Activated CD8-positive, alpha-beta T cell treated with anti-CD3 and anti-CD28 coated beads for 36 hours (primary cell): Measurements from ENCODE around the gene HSPA2. TPM values are rescaled to one million over a fixed set of nuclear protein-coding genes. Genes with fewer than 3 reads are reported as not detected.
"Not testable (repeated sequence)": the region's sequence is repeated elsewhere in the genome, so short reads cannot be mapped to it uniquely, and the experiment has no call there.

Experiments
- ATAC-seq: fragments of 200-7000 bp; cut with Tn5 transposase; one replicate; pipeline ENCODE4 v1.10.0; 2021; ENCODE audit warnings: mild to moderate bottlenecking, moderate library complexity
- CTCF ChIA-PET: fragments of 350-600 bp; sonication (Branson Sonifier 250); formaldehyde crosslinking; loops from one replicate; lab custom pipeline; 2021; ENCODE audit warnings: antibody characterized with exemption; lab: Charles Lee
- POLR2A ChIA-PET: fragments of 350-600 bp; sonication (Branson Sonifier 250); formaldehyde crosslinking; loops from one replicate; lab custom pipeline; 2021; ENCODE audit warnings: antibody characterized with exemption; lab: Charles Lee
- DNase-seq: peaks from one replicate; pipeline ENCODE4 v3.0.0-alpha.2; 2020
- H3K27ac Mint-ChIP-seq: one replicate; pipeline ENCODE4 v1.8.0; 2021; ENCODE audit warnings: mild to moderate bottlenecking, mixed read lengths
- H3K27me3 Mint-ChIP-seq: one replicate; pipeline ENCODE4 v1.8.0; 2021; ENCODE audit warnings: mixed read lengths
- H3K36me3 Mint-ChIP-seq: one replicate; pipeline ENCODE4 v1.8.0; 2021; ENCODE audit warnings: low read depth, mixed read lengths
- H3K4me1 Mint-ChIP-seq: one replicate; pipeline ENCODE4 v1.8.0; 2021; ENCODE audit warnings: low read depth, mixed read lengths
- H3K4me3 Mint-ChIP-seq: one replicate; pipeline ENCODE4 v1.8.0; 2021; ENCODE audit warnings: mild to moderate bottlenecking, moderate library complexity, mixed read lengths
- H3K9me3 Mint-ChIP-seq: one replicate; pipeline ENCODE4 v1.8.0; 2021; ENCODE audit warnings: mixed read lengths
- CTCF ChIP-seq: fragments of 200-600 bp; IDR thresholded peaks from one replicate; pipeline ENCODE4 v1.8.0; 2022; ENCODE audit warnings: antibody characterized with exemption, mild to moderate bottlenecking
- intact Hi-C: fragments of 100-400 bp; cut with micrococcal nuclease; formaldehyde crosslinking; loops from one replicate; pipeline ENCODE4 v1.10.0; 2022
- total RNA-seq, 2 experiments: library from RNA; stranded (reverse); gene quantifications; one replicate each; pipeline ENCODE4 v1.2.3, GENCODE V29; 2021

HSPA2 gene
- total RNA-seq, 2 experiments from 2014 or later: 2.9 to 3.6 TPM

GRCh38 chr14:64510825-64511671, 29.5 kb upstream of the HSPA2 start:
- ATAC-seq: peak; percentile 28

GRCh38 chr14:64513271-64513670, 27.3 kb upstream of the HSPA2 start:
- intact Hi-C loops: no loop called here
- no peak for TF ChIP-seq CTCF
- H3K4me3 Mint-ChIP-seq: no peak overlapping the region
- peaks cover 77% of the 10 kb centered on the region for H3K4me1 Mint-ChIP-seq
- no peaks in the 10 kb centered on the region for H3K27me3 Mint-ChIP-seq
- POLR2A ChIA-PET: no interaction called here
- CTCF ChIA-PET: interaction anchor here (1.1 to 1.3 kb wide), 2 partner anchors 12 to 14 kb away, joined by 3 to 4 read pairs; no protein-coding TSS in a partner anchor
- no peak overlapping the region for H3K27ac Mint-ChIP-seq
- peaks cover 29% of the 10 kb centered on the region for H3K36me3 Mint-ChIP-seq
- no peaks in the 10 kb centered on the region for H3K9me3 Mint-ChIP-seq
- ATAC-seq: no peak
- no peak for DNase-seq

More at GRCh38 chr14:64510825-64511671, 29.5 kb upstream of the HSPA2 start:
- peaks cover 38% of the 10 kb centered on the region for H3K36me3 Mint-ChIP-seq
- CTCF ChIA-PET: interaction anchor here (0.6 to 4.0 kb wide), 35 partner anchors 9 to 223 kb away, joined by 3 to 44 read pairs (median 6); partner anchors contain the start of gene HSPA2
- H3K4me1 Mint-ChIP-seq: peaks cover 70% of the 10 kb centered on the region
- DNase-seq: peak; percentile 81
- no peaks in the 10 kb centered on the region for H3K9me3 Mint-ChIP-seq
- H3K27me3 Mint-ChIP-seq: no peaks in the 10 kb centered on the region
- intact Hi-C loops: no loop called here
- H3K27ac Mint-ChIP-seq: peak overlapping the region; percentile 76
- POLR2A ChIA-PET: no interaction called here
- TF ChIP-seq CTCF: peak; percentile 90
- H3K4me3 Mint-ChIP-seq: peak overlapping the region; percentile 41

GRCh38 chr14:64515053-64515452, 25.5 kb upstream of the HSPA2 start:
- intact Hi-C loops: no loop called here
- Mint-ChIP-seq H3K4me3 (no peak overlapping the region), H3K4me1 (peaks cover 65% of the 10 kb centered on the region), H3K27me3 (no peaks in the 10 kb centered on the region), H3K9me3 (no peaks in the 10 kb centered on the region), H3K27ac (no peak overlapping the region), H3K36me3 (peaks cover 21% of the 10 kb centered on the region)
- no peak for DNase-seq
- ChIA-PET CTCF (interaction anchor here (0.9 to 2.4 kb wide), 7 partner anchors 10 to 121 kb away, joined by 3 to 9 read pairs (median 3); partner anchors contain the start of gene HSPA2), POLR2A (interaction anchor here (2.8 kb wide), 1 partner anchor 10 kb away, joined by 12 read pairs; the partner anchor contains the start of genes ZBTB1 and ZBTB25)
- ATAC-seq: no peak
- no peak for TF ChIP-seq CTCF

- intact Hi-C loops: no loop called here
- POLR2A ChIA-PET: interaction anchor here (2.8 kb wide), 1 partner anchor 12 kb away, joined by 12 read pairs; the partner anchor contains the start of genes ZBTB1 and ZBTB25
- ATAC-seq: no peak
- H3K27ac Mint-ChIP-seq: no peak overlapping the region
- H3K36me3 Mint-ChIP-seq: peaks cover 16% of the 10 kb centered on the region
- H3K27me3 Mint-ChIP-seq: no peaks in the 10 kb centered on the region
- TF ChIP-seq CTCF: no peak
- peaks cover 52% of the 10 kb centered on the region for H3K4me1 Mint-ChIP-seq
- CTCF ChIA-PET: interaction anchor here (1.5 kb wide), 1 partner anchor 16 kb away, joined by 3 read pairs; no protein-coding TSS in a partner anchor
- no peaks in the 10 kb centered on the region for H3K9me3 Mint-ChIP-seq
- H3K4me3 Mint-ChIP-seq: no peak overlapping the region
- no peak for DNase-seq
Measured at GRCh38 chr14:64516969-64517368, 23.6 kb upstream of the HSPA2 start.

DNA sequence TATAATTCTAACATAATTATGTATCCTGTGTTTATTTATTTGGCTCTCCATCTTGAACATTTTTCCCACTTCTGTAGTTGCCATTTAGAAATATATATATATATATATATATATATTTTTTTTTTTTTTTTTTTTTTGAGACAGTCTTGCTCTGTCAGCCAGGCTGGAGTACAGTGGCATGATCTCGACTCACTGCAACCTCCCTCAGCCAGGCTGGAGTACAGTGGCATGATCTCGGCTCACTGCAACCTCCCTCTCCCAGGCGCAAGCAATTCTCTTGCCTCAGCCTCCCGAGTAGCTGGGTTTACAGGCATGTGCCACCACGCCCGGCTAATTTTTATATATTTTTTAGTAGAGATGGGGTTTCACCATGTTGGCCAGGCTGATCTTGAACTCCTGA, 22.9 kb upstream of the HSPA2 start:
- intact Hi-C loops, H3K27me3 Mint-ChIP-seq, H3K9me3 Mint-ChIP-seq, H3K27ac Mint-ChIP-seq, DNase-seq, ATAC-seq, CTCF ChIA-PET, POLR2A ChIA-PET, H3K4me3 Mint-ChIP-seq: not testable (repeated sequence)
- peaks cover 16% of the 10 kb centered on the region for H3K36me3 Mint-ChIP-seq
- peaks cover 46% of the 10 kb centered on the region for H3K4me1 Mint-ChIP-seq
